ENCODE measurements around the gene HMG20A. TPM values are rescaled to one million over a fixed set of nuclear protein-coding genes. Genes with fewer than 3 reads are reported as not detected.
A peak's percentile ranks its signal among the peaks of the same experiment; 100 is the strongest.

HMG20A gene
- total RNA-seq, 1 donor from 2014 or later, result 26.4 TPM

DNA sequence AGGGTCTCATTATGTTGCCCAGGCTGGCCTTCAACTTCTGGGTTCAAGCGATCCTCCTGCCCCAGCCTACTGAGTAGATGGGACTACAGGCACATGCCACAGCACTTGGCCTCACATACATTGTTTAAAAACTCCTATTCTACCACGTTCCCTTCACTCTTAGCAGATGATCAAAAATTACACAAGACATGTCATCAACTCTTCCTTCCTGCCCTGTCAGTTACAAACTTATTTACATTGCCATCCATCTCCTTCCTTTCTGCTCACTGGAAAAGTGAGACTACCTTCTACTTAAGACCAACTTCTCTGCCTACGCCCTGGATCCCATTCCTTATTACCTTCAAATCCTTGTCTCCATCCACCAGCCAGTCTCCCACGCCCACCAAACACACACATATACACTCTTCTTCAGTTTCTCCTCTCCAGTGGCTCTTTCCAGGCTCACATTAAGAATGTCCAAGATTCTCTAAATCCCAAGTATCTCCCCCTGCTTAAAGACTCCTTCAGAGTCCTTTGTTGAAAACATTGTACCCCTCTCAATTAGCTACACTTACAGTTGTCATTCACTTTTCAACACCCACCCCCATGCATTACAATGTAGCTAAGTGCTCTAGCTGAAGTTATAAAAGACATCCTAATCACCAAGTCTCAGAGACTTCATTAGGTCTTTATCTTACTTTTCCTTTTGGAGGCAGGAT lies 5.1 kb upstream of the HMG20A start:
- TF ChIP-seq, protein P1, sequence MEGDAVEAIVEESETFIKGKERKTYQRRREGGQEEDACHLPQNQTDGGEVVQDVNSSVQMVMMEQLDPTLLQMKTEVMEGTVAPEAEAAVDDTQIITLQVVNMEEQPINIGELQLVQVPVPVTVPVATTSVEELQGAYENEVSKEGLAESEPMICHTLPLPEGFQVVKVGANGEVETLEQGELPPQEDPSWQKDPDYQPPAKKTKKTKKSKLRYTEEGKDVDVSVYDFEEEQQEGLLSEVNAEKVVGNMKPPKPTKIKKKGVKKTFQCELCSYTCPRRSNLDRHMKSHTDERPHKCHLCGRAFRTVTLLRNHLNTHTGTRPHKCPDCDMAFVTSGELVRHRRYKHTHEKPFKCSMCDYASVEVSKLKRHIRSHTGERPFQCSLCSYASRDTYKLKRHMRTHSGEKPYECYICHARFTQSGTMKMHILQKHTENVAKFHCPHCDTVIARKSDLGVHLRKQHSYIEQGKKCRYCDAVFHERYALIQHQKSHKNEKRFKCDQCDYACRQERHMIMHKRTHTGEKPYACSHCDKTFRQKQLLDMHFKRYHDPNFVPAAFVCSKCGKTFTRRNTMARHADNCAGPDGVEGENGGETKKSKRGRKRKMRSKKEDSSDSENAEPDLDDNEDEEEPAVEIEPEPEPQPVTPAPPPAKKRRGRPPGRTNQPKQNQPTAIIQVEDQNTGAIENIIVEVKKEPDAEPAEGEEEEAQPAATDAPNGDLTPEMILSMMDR (IDR thresholded peaks at IDR 0.05; ENCODE audit: insufficient read depth, low read length, poor library complexity, severe bottlenecking), result no peak
- H3K4me3 ChIP-seq (ENCODE audit: low read depth, low read length), result no peak overlapping the region
- H3K36me3 ChIP-seq (ENCODE audit: control insufficient read depth, insufficient read depth, low read length), result no peaks in the 10 kb centered on the region
- no peaks in the 10 kb centered on the region for H3K27me3 ChIP-seq (ENCODE audit: control insufficient read depth, insufficient read depth, low read length)
- no peak for DNase-seq (ENCODE audit: low read depth)

DNA sequence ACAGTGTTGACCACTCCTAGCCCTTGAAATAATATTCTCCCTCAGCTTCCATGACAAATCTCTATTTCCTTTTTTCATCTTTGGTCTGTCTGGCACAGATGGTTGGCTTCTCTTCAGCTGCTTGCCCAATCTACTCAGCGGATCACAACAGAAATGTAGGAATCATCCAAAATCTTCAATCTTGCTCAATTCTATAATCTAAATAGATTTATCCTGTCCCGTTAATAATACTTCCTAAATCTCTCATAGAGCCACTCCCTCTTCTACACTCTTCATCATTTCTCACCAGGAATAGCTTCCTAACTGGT lies 4.6 kb upstream of the HMG20A start:
- TF ChIP-seq, protein P1 (IDR thresholded peaks at IDR 0.05; ENCODE audit: insufficient read depth, low read length, poor library complexity, severe bottlenecking), result no peak
- DNase-seq (ENCODE audit: low read depth), result no peak
- Histone ChIP-seq H3K27me3 (ENCODE audit: control insufficient read depth, insufficient read depth, low read length) (no peaks in the 10 kb centered on the region), H3K36me3 (ENCODE audit: control insufficient read depth, insufficient read depth, low read length) (no peaks in the 10 kb centered on the region), H3K4me3 (ENCODE audit: low read depth, low read length) (no peak overlapping the region)

DNA sequence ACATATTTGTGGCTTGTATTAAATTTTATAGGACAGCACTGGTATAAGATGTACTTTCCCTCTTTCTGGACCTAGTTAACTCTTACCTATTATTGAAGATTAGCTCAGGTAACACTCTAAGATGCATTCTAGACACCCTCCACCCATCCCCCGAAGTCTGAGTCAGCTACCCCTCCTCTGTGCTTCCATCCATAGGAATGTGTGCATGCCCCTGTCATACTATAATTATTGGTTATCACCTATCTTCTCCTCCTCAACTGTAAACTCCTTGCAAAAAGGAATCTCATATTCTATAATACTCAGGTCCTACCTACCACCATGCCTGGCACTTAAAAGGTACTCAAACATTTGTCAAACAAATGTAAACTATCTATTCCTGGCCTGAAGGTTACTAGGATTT lies 3.7 kb upstream of the HMG20A start:
- TF ChIP-seq, protein P1 (IDR thresholded peaks at IDR 0.05; ENCODE audit: insufficient read depth, low read length, poor library complexity, severe bottlenecking), result no peak
- Histone ChIP-seq H3K4me3 (ENCODE audit: low read depth, low read length) (no peak overlapping the region), H3K36me3 (ENCODE audit: control insufficient read depth, insufficient read depth, low read length) (no peaks in the 10 kb centered on the region), H3K27me3 (ENCODE audit: control insufficient read depth, insufficient read depth, low read length) (no peaks in the 10 kb centered on the region)
- DNase-seq (ENCODE audit: low read depth), result no peak

DNA sequence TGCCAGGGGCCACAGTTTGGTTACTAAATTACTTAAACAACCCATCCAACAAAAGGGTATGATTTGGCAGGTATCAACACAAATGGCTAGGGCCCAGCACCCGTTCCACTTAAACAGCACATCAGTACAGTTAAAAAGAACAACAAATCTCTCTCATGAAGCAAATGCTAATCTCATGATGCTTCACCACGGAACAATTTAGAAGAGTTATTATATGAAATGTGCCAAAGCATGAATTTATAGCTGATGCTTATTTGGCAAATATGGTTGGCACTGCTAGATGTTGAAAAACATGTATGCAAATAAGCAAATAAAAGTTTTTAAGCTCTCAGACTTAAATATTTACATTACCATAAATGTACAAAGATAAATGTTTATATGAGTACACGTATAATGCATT lies 3.1 kb upstream of the HMG20A start:
- no peak overlapping the region for H3K4me3 ChIP-seq (ENCODE audit: low read depth, low read length)
- no peaks in the 10 kb centered on the region for H3K36me3 ChIP-seq (ENCODE audit: control insufficient read depth, insufficient read depth, low read length)
- DNase-seq (ENCODE audit: low read depth), result no peak
- TF ChIP-seq, protein P1 (IDR thresholded peaks at IDR 0.05; ENCODE audit: insufficient read depth, low read length, poor library complexity, severe bottlenecking), result no peak
- H3K27me3 ChIP-seq (ENCODE audit: control insufficient read depth, insufficient read depth, low read length), result no peaks in the 10 kb centered on the region

DNA sequence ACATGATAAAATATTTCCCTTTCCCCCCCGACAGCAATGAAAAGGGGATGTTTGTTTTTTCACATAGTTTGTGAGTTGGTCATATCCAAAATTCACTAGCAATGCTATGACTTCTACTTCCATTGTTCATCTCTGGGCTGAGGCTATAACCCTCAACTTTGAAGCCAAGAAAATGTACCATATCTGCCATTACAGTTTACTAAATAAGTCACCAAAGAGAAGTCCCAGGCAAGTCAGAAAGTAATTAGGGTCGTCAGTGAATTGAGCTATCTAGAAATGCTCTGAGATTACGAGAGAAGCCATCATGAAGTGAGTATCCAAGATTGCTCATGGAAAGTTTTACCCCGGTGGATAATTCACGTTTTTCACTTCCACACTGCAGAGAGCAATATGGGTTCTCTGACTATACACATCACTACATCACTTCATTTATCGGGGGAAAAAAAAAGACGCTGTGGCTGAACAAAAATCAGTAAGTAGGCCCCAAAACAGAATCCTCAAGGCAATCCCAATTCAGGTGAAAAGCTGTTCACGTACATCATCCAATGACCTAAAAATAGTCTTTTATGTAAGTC lies 2.2 kb upstream of the HMG20A start:
- Histone ChIP-seq H3K36me3 (ENCODE audit: control insufficient read depth, insufficient read depth, low read length) (no peaks in the 10 kb centered on the region), H3K27me3 (ENCODE audit: control insufficient read depth, insufficient read depth, low read length) (no peaks in the 10 kb centered on the region), H3K4me3 (ENCODE audit: low read depth, low read length) (peak overlapping the region; percentile 93)
- TF ChIP-seq, protein P1 (IDR thresholded peaks at IDR 0.05; ENCODE audit: insufficient read depth, low read length, poor library complexity, severe bottlenecking), result no peak
- no peak for DNase-seq (ENCODE audit: low read depth)

Measured in kidney epithelial cell (primary cell).